GM21576 (cell line): Measurements from ENCODE around the gene MFF.
A peak's percentile ranks its signal among the peaks of the same experiment; 100 is the strongest.

Experiments used
- ATAC-seq: cut with Tn5 transposase; IDR thresholded peaks from one replicate; pipeline ENCODE4 v1.9.1; 2021; ENCODE audit warnings: mild to moderate bottlenecking, moderate library complexity; ENCODE audit not compliant: unreplicated experiment

Gene MFF, protein sequence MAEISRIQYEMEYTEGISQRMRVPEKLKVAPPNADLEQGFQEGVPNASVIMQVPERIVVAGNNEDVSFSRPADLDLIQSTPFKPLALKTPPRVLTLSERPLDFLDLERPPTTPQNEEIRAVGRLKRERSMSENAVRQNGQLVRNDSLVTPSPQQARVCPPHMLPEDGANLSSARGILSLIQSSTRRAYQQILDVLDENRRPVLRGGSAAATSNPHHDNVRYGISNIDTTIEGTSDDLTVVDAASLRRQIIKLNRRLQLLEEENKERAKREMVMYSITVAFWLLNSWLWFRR

GRCh38 chr2:227324995-227325838, at the start of gene MFF:
Gene MFF, plus strand, starts transcription at chr2:227325251. Its CDS starts 5,415 bp downstream, at chr2:227330666.
- ATAC-seq, result peak; percentile 96

DNA sequence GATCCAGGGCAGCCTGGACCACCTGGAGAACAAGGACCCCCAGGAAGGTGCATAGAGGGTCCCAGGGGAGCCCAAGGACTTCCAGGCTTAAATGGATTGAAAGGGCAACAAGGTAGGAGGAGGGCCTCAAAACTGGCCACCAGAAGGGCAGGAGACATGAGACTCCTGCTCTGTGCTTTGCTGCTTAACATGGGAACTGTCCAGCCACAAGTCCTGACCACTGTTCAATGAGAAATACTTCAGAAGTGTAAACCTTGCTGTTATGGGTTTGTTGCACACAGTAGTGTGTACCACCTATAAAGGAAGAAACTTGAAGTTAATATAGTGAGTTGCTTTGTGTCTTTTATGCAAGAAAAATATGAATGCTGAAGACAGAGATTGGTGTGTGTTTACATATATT, 44.2 kb upstream of the MFF start:
- ATAC-seq, result no peak

- ATAC-seq, result no peak
Measured at GRCh38 chr2:227285741-227286236, 39.3 kb upstream of the MFF start.

GRCh38 chr2:227287771-227288170, 37.3 kb upstream of the MFF start:
- ATAC-seq, result no peak

DNA sequence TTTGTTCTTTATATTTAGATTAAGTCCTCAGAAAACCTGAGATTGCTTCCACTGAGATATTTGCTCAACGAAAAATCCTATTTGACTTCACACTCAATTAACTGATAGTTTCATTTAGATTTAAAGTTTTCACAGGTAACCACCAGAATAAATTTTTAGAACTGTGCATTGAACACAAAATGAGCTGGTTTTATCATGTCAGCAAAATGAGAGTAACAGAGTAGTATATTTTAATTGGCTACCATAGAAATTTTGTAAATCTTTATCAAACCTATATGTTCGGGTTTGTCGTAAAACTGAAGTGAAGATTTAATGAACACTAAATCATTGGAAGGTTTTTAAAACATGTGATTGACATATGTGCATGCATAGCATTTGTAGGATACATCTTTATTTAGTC, 32.7 kb upstream of the MFF start:
- no peak for ATAC-seq

GRCh38 chr2:227293531-227293930, 31.5 kb upstream of the MFF start:
- ATAC-seq, result no peak

DNA sequence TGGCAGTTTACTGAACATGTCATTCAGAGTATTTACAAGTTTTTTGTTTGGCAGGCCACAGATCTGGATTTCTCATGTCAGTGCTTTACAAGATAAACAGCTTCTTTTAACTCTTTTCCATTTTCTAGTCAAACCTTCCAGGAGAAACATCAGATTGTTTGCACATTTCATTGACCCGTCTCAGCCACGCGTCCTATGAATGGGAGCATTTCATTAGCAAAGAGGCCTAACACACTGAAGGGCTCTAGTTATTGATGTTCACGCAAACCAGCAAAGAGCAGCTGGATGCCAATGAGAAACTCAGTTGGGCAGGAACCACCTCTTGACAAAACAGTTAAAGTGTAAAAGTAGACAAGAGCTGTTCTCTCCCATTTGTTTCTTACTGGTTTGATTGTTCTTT, 29.2 kb upstream of the MFF start:
- no peak for ATAC-seq

DNA sequence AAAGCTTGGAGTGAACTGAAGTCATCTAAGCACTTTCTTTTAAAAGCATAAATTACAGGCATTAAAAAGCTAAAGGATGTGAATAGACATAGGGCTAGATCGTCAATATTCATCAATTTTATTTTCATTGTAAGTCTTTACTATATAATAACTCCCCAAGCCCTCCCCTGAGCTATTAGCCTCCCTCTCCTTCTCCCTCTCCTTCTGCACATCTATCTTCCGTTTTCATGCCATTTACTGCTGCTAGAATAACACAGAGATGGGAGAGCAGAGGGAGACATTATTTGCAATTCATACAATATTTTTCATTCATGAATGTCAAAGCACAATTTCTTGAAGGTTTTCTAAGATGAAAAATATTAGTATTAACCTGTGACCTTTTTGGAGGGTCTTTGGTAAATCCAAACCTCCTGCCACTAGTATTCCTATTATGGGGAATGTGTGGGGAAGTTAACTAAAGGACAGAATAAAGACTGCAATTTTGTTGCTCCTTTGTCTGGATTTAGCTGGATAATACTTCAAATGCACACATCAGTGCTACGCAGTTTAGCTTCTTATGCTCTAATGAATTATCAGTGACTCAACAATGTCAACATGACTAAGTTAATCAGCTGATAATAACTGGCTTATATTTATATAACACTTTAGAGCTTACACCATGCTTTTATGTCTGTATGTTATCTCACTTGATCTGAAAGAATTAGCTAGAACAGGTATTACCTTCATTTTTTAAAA, 28.2 kb upstream of the MFF start:
- no peak for ATAC-seq

GRCh38 chr2:227301523-227301922, 23.5 kb upstream of the MFF start:
- ATAC-seq, result no peak

- peak; percentile 83 for ATAC-seq
Measured at GRCh38 chr2:227308784-227309183, 16.3 kb upstream of the MFF start.

GRCh38 chr2:227310756-227311110, 14.3 kb upstream of the MFF start:
- no peak for ATAC-seq

- ATAC-seq, result no peak
Measured at GRCh38 chr2:227311861-227312506, 13.1 kb upstream of the MFF start.

- no peak for ATAC-seq
Measured at GRCh38 chr2:227312579-227312978, 12.5 kb upstream of the MFF start.

DNA sequence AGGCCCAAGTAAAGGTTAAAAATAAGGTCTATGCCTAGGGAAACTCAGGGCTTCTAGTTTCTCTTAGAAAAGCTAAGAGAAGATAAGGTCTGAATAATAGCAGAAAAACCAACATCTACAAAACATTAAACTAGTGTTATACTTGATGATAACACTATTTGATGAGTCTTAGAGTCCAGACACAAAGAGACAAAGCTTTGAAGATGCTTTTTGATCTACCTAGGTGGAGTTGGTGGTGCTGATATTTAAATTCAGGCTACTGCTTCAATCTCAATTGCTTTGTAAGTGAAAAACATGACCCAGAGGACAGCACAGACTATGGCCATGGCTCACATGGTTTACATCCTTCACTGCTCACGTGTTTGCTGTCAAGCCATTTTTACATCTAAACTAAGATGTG, 11.7 kb upstream of the MFF start:
- ATAC-seq, result no peak

- no peak for ATAC-seq
Measured at GRCh38 chr2:227317834-227318233, 7.2 kb upstream of the MFF start.

DNA sequence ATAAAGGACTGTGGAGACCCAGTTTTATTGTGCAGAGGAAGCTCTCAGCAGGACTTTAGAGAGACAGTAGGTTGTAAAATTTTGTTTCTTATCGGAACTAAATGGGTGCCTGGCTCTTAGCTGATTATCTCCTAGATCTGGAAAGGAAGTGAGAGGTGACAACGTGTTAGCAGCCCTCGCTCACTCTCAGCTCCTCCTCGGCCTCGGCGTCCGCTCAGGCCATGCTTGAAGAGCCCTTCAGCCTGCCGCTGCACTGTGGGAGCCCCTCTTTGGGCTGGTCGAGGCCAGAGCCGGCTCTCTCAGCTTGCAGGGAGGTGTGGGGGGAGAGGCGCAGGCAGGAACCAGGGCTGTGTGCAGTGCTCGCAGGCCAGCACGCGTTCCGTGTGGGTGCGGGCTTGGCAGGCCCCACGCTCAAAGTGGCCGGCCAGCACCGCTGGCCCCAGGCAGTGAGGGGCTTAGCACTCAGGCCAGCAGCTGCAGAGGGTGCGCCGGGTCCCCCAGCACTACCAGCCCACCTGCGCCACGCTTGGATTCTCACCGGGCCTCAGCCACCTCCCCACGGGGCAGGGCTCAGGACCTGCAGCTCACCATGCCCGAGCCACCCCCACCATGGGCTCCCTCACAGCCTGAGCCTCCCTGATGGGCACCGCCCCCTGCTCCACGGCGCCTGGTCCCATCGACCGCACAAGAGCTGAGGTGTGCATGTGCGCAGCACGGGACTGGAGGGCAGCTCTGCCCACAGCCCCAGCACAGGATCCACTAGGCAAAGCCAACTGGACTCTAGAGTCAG, 4.6 kb upstream of the MFF start:
- no peak for ATAC-seq

GRCh38 chr2:227322530-227323205, 2.4 kb upstream of the MFF start:
- ATAC-seq, result no peak

DNA sequence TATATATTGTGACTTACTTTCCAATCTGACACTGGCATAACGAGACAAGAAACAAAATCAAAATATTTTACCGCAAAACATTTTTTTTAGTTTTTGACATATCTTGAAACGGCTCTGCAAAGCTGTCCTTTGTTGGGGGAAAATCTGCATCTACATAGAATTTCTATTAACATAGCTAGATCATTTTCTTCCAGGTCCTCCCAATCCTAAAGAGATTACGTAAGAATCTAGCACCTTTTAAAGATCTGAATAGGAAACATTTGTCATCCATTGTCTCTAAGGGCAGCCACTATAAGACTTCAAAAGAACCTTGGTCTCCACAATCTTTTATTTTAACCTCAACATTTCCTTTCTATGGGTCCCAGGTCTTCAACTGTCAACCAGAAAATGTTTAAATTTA, 1.2 kb upstream of the MFF start:
- no peak for ATAC-seq

- no peak for ATAC-seq
Measured at GRCh38 chr2:227324642-227324994, 433 bp upstream of the MFF start.

- peak; percentile 8 for ATAC-seq
Measured at GRCh38 chr2:227325839-227326195, 766 bp downstream of the MFF start.
